Common myeloid progenitor, CD34-positive (primary cell): ENCODE data around the gene COL27A1.

Source experiments
- CTCF ChIA-PET: fragments of 350-600 bp; sonication (Branson Sonifier 250); formaldehyde crosslinking; loops from one replicate; lab custom pipeline; 2021; ENCODE audit warnings: antibody characterized with exemption; lab: Charles Lee
- POLR2A ChIA-PET: fragments of 350-600 bp; sonication (Branson Sonifier 250); formaldehyde crosslinking; loops from one replicate; lab custom pipeline; 2021; ENCODE audit warnings: antibody characterized with exemption; lab: Charles Lee
- DNase-seq, 3 donors: peaks; one replicate each; pipeline versions ENCODE4 v3.0.0 to v3.0.0-alpha.2; 2013
- H3K27ac ChIP-seq, 2 experiments: 1 replicate in 1 of 2; 2 replicates in 1 of 2; pipeline ENCODE4 v1.7.0; 2013; ENCODE audit warnings: inconsistent platforms in 2 of 2, low read length in 2 of 2, mild to moderate bottlenecking in 2 of 2, low read depth in 1 of 2, moderate library complexity in 1 of 2; ENCODE audit not compliant: severe bottlenecking in 2 of 2, insufficient read depth in 1 of 2, poor library complexity in 1 of 2
- H3K27me3 ChIP-seq, 5 experiments: replicated peaks in 2 of 5; 1 replicate in 3 of 5; 2 replicates in 2 of 5; pipeline versions ENCODE4 v1.6.1 to v1.7.0; 2013; ENCODE audit warnings: low read length in 4 of 5, mild to moderate bottlenecking in 2 of 5, moderate library complexity in 2 of 5, inconsistent platforms in 1 of 5; ENCODE audit not compliant: insufficient read depth in 5 of 5, control insufficient read depth in 4 of 5
- H3K36me3 ChIP-seq, 4 experiments: 1 replicate in 2 of 4; 2 replicates in 2 of 4; pipeline versions ENCODE4 v1.6.1 to v1.7.0; 2013; ENCODE audit warnings: low read length in 3 of 4, control low read depth in 1 of 4, mild to moderate bottlenecking in 1 of 4; ENCODE audit not compliant: control insufficient read depth in 4 of 4, insufficient read depth in 4 of 4
- H3K4me1 ChIP-seq, 4 experiments: 1 replicate in 3 of 4; 2 replicates in 1 of 4; pipeline versions ENCODE4 v1.6.1 to v1.7.1; 2013; ENCODE audit warnings: low read length in 3 of 4, mild to moderate bottlenecking in 3 of 4, control low read depth in 1 of 4, inconsistent platforms in 1 of 4, moderate library complexity in 1 of 4; ENCODE audit not compliant: control insufficient read depth in 4 of 4, insufficient read depth in 4 of 4; ENCODE audit errors: control extremely low read depth in 1 of 4
- H3K4me3 ChIP-seq, 7 experiments: 1 replicate in 4 of 7; 2 replicates in 3 of 7; pipeline versions ENCODE4 v1.5.1 to v1.7.0; 2013; ENCODE audit warnings: mild to moderate bottlenecking in 7 of 7, low read length in 6 of 7, moderate library complexity in 6 of 7, inconsistent platforms in 2 of 7, low read depth in 2 of 7, control low read depth in 1 of 7; ENCODE audit not compliant: insufficient read depth in 4 of 7, control insufficient read depth in 1 of 7; ENCODE audit errors: extremely low read depth in 1 of 7
- H3K9me3 ChIP-seq, 5 experiments: 1 replicate in 4 of 5; 2 replicates in 1 of 5; pipeline versions ENCODE4 v1.6.1 to v1.7.1; 2013; ENCODE audit warnings: low read length in 4 of 5, mild to moderate bottlenecking in 2 of 5, inconsistent platforms in 1 of 5, low read depth in 1 of 5, moderate library complexity in 1 of 5; ENCODE audit not compliant: control insufficient read depth in 4 of 5, insufficient read depth in 2 of 5; ENCODE audit errors: control extremely low read depth in 1 of 5
- WGBS: methylation state at CpG from one replicate; pipeline ENCODE4 v1.1.5; 2013; ENCODE audit not compliant: insufficient coverage; 5-methylcytosine and 5-hydroxymethylcytosine counted together

The COL27A1 gene

GRCh38 chr9:114119242-114120191 lies 35.8 kb upstream of the COL27A1 start:
- 79% methylated on average over 7 of the region's 9 CpGs for WGBS
- no peaks in the 10 kb centered on the region for H3K36me3 ChIP-seq
- no peak overlapping the region for H3K4me3 ChIP-seq
- no peaks in the 10 kb centered on the region for H3K4me1 ChIP-seq
- H3K9me3 ChIP-seq, result no peaks in the 10 kb centered on the region
- no peak overlapping the region for H3K27ac ChIP-seq
- DNase-seq, result no peak
- ChIA-PET POLR2A (no interaction called here), CTCF (interaction anchor here (1.6 kb wide), 1 partner anchor 37 kb away, joined by 3 read pairs; no protein-coding TSS in a partner anchor)
- peaks cover 0 to 27% (median 6%) of the 10 kb centered on the region in 5 experiments for H3K27me3 ChIP-seq

GRCh38 chr9:114120192-114121014 lies 34.9 kb upstream of the COL27A1 start:
- DNase-seq, result no peak
- no peaks in the 10 kb centered on the region for H3K4me1 ChIP-seq
- 50% methylated on average over 2 of the region's 4 CpGs for WGBS
- CTCF ChIA-PET, result interaction anchor here (1.0 to 1.6 kb wide), 4 partner anchors 9 to 37 kb away, joined by 3 to 5 read pairs (median 4); no protein-coding TSS in a partner anchor
- peaks cover 0 to 26% (median 9%) of the 10 kb centered on the region in 5 experiments for H3K27me3 ChIP-seq
- no peak overlapping the region for H3K27ac ChIP-seq
- no peaks in the 10 kb centered on the region for H3K36me3 ChIP-seq
- POLR2A ChIA-PET, result no interaction called here
- no peak overlapping the region for H3K4me3 ChIP-seq
- H3K9me3 ChIP-seq, result no peaks in the 10 kb centered on the region

GRCh38 chr9:114121227-114122135 lies 33.9 kb upstream of the COL27A1 start:
- Histone ChIP-seq H3K27ac (no peak overlapping the region), H3K27me3 (peaks cover 0 to 20% (median 9%) of the 10 kb centered on the region in 5 experiments), H3K9me3 (no peaks in the 10 kb centered on the region), H3K4me3 (no peak overlapping the region), H3K36me3 (no peaks in the 10 kb centered on the region), H3K4me1 (no peaks in the 10 kb centered on the region)
- ChIA-PET POLR2A (no interaction called here), CTCF (interaction anchor here (1.0 to 1.4 kb wide), 4 partner anchors 9 to 13 kb away, joined by 3 to 5 read pairs (median 4); no protein-coding TSS in a partner anchor)
- WGBS, result 92% methylated on average over 15 of the region's 16 CpGs
- no peak for DNase-seq

- Histone ChIP-seq H3K27me3 (peaks cover 0 to 21% (median 9%) of the 10 kb centered on the region in 5 experiments), H3K4me1 (no peaks in the 10 kb centered on the region), H3K27ac (no peak overlapping the region), H3K9me3 (peaks cover 0 to 6% (median under 1%) of the 10 kb centered on the region in 5 experiments), H3K36me3 (no peaks in the 10 kb centered on the region), H3K4me3 (no peak overlapping the region)
- WGBS, result 96% methylated on average over 7 of the region's 9 CpGs
- ChIA-PET CTCF (interaction anchor here (1.2 to 1.5 kb wide), 4 partner anchors 9 to 16 kb away, joined by 4 to 5 read pairs (median 5); no protein-coding TSS in a partner anchor), POLR2A (interaction anchor here (0.6 kb wide), 1 partner anchor 329 kb away, joined by 3 read pairs; no protein-coding TSS in a partner anchor)
- DNase-seq, result no peak
These were observed 33.0 kb upstream of the COL27A1 start for GRCh38 chr9:114122136-114123027.

- H3K4me1 ChIP-seq, result no peaks in the 10 kb centered on the region
- peaks cover 0 to 14% (median 6%) of the 10 kb centered on the region in 5 experiments for H3K9me3 ChIP-seq
- 96% methylated on average over 8 of the region's 9 CpGs for WGBS
- DNase-seq, result no peak
- CTCF ChIA-PET, result interaction anchor here (1.0 to 1.5 kb wide), 4 partner anchors 10 to 17 kb away, joined by 3 to 5 read pairs (median 4); no protein-coding TSS in a partner anchor
- H3K27me3 ChIP-seq, result peaks cover 0 to 14% (median 8%) of the 10 kb centered on the region in 5 experiments
- no peak overlapping the region for H3K4me3 ChIP-seq
- H3K27ac ChIP-seq, result no peak overlapping the region
- POLR2A ChIA-PET, result interaction anchor here (0.6 kb wide), 1 partner anchor 328 kb away, joined by 3 read pairs; no protein-coding TSS in a partner anchor
- no peaks in the 10 kb centered on the region for H3K36me3 ChIP-seq
These were observed 32.0 kb upstream of the COL27A1 start for GRCh38 chr9:114123031-114123977.
